NOMO-1 (cell line): ENCODE measurements around the gene SEC22B.
"Not testable (repeated sequence)": the region's sequence is repeated elsewhere in the genome, so short reads cannot be mapped to it uniquely, and the experiment has no call there.

Experiments
- DNase-seq, 2 experiments: peaks; one replicate each; lab custom pipeline; 2025; ENCODE audit not compliant: unreplicated experiment in 2 of 2; lab: John Stamatoyannopoulos, UW

SEC22B gene

GRCh38 chr1:120176092-120176855 is at the start of gene SEC22B:
SEC22B (minus strand) TSS chr1:120176520; CDS start chr1:120176381, 139 bp downstream.
- peak; percentile 91 to 93 for DNase-seq

- DNase-seq: not testable (repeated sequence)
Measured at GRCh38 chr1:120217933-120218332, 41.6 kb upstream of the SEC22B start.

- DNase-seq: not testable (repeated sequence)
Measured at GRCh38 chr1:120217175-120217929, 41.0 kb upstream of the SEC22B start.

- not testable (repeated sequence) for DNase-seq
Measured at GRCh38 chr1:120213606-120214005, 37.3 kb upstream of the SEC22B start.

DNA sequence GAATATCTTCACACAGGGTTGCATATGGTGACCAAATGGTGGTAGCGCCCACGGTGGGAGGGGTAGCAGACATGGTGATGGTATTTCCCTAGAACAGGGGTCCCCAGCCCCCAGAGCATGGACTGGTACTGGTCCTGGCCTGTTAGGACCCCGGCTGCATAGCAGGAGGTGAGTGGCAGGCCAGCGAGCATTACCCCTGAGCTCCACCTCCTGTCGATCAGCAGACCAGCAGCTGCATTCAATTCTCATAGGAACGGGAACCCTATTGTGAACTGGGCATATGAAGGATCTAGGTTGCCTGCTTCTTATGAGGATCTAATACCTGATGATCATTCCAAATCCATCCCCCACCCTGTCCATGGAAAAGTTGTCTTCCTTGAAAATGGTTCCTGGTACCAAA is 34.4 kb upstream of the SEC22B start:
- not testable (repeated sequence) for DNase-seq

DNA sequence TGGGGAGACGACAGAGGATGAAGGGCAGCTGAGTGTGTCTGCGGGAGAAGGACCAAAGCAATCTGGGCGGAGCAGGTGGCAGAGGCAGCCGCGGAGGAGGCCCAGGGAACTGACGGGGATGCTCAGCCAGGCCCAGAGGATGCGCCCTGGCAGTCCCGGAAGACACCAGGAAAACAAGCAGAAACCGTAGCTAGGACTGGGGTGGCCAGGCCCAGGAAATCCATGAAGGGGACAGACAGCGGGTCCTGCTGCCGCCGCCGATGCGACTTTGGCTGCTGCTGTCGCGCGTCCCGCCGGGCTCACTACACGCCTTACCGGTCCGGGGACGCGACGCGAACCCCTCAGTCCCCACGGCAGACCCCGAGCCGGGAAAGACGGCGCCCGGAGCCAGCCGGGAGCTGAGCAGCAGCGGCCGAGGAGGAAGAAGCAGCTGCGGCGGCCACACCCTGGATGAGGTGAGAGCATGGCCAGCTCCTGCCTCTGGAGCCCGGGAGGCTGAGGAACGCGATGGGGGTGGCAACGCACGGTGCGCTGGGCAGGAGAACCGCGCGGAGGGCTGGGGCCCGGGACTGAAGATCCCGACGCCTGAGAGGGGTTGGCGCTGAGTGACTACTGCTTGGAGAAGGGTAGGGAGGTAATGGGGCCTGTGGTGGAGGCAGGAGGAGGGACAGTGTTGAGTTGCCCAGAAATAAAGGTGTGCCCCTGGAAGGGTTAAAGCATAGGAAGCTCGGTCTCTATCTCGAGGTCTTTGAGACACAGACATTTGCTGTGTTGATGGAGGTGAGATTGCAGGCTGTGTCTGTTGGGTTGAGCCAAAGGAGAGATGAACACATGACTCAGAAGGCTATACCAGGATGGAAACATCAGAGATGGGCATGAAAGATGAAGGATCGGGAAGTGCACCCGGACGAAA is 20.8 kb upstream of the SEC22B start:
- not testable (repeated sequence) for DNase-seq

DNA sequence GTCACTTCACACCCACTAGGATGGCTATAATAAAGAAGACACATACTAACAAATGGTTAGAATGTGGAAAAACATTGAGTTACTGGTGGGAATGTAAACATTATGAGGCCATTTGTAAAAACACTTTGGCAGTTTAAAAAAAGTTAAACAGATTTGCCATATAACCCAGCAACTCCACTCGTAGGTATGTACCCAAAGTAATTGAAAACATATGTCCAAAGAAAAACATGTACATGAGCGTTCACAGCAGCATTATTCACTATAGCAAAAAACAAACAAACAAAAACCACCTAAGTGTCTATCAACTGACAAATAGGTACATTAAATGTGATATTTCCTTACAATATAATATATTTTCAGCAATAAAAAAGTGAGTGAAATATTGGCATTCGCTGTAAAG is 12.3 kb upstream of the SEC22B start:
- DNase-seq: not testable (repeated sequence)

GRCh38 chr1:120182176-120182707 is 5.9 kb upstream of the SEC22B start:
- DNase-seq: not testable (repeated sequence)

DNA sequence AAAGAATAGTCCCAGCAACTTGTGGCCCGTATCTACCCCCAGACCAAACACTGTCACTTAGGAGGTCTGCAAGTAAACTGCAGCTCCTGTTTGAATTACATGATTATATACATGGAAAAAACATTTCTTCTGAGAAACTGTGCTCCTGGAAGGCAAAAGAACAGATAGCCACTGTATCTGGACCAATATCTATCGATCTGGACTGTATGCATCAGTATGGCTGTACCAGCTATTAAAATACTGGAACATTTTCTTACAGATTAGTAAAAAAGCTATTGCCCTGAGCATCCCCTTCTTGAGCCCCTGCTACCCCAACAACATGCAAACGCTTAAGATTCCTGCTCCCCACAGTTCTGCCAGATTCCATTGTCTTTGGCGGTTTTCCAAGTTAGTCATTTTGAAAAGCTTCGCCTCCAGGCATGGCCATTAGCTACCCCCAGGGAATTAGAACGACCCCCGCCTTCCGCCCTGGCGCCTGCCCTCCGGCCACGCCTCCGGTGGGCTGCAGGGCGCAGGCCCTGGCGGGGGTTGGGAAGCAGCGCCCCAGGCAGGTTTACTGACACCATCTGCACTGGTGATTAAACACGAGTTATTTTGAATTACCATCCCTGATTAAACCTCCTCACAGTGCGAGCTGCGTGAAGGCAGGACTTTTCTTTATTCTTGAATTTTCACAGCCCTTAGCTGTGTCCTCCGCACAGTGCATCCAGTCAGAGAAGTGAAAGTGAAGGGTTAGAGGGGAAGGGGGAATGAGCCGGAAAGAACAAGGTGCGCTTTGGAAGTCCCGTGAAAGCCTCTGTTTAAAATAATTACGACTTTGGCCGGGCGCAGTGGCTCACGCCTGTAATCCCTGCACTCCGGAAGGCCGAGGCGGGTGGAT is 3.7 kb upstream of the SEC22B start:
- DNase-seq: not testable (repeated sequence)

- DNase-seq: no peak
Measured at GRCh38 chr1:120178799-120179756, 2.8 kb upstream of the SEC22B start.

DNA sequence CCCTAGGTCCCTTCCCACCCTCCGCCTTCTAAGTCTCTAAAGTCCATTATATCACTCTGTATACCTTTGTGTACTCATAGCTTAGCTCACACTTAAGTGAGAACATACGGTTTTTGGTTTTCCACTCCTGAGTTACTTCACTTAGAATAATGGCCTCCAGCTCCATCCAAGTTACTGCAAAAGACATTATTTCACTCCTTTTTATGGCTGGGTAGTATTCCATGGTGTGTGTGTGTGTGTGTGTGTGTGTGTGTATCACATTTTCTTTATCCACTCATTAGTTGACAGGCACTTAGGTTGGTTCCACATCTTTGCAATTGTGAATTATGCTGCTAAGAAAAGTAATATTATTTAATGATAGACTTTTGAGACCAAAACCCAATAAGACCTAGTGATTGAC is 1.7 kb upstream of the SEC22B start:
- not testable (repeated sequence) for DNase-seq

DNA sequence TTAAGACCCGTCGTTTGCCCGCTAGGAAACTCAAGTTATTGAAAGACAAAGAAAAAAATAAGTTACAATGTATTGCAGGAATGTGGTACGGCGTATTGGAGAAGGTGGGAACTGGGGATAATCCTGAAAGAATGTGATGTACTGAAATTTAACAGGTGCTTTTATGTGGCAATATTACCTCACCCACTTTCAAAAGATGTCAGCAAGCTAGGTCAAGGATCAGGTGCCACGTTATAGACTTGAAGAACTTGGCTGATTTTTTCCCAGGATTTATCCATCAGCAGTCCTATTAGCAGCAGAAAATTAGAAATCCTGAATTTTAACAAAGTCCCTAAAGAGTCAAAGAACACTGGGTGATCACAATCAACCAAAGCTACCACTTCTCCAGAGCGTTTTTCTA is 632 bp downstream of the SEC22B start:
- DNase-seq: not testable (repeated sequence)

- DNase-seq: not testable (repeated sequence)
Measured at GRCh38 chr1:120164761-120165160, 11.6 kb downstream of the SEC22B start.

GRCh38 chr1:120162015-120162414 is 14.3 kb downstream of the SEC22B start:
- not testable (repeated sequence) for DNase-seq

DNA sequence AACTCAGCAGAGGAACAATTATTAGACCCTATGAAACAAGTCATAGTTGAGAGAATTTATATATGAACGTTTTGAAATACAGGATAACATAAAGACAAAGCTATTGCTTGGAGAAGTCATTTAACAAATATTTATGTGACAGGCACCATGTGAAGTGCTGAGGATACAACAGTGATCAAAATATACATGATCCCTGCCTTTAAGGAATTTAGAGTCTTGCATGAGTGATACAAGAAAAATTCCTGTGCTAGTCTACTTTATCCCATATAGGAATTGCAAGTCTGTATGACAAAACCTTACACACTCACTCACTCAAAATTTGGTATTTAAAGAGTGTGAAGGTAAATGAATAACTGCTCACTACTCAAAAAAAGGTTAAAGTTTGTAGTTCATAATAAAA is 17.8 kb downstream of the SEC22B start:
- not testable (repeated sequence) for DNase-seq

GRCh38 chr1:120158086-120158485 is 18.2 kb downstream of the SEC22B start:
- DNase-seq: not testable (repeated sequence)

DNA sequence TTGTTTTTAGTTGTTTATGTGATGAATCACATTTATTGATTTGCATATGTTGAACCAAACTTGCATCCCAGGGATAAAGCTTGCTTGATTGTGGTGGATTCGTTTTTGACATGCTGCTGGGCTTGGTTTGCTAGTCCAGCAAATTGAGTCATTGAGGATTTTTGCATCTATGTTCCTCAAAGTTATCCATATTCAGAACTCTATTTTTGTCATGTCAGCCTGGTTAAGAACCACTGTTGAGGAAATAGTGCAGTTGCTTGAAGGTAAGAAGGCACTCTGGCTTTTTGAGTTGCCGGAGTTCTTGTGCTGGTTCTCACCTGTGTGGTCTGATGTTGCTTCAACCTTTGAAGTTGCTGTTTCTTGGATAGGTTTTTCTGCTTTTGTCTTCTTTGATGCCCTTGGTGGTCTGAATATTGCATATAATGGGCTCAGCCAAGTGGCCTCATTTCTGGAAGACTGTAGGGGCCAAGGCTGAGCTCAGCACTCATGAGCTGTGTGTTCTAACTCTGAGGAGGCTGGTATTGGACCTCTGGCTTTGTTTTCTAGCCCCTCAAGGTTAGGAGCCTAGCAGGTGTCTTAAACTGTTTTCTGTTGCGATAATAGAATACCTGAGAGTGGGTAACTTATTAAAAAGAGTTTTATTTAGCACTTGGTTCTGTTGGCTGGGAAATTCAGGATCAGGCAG is 26.0 kb downstream of the SEC22B start:
- DNase-seq: not testable (repeated sequence)
